Endodermal cell (in vitro differentiated cells): ENCODE data around the gene CCDC152. TPM values are rescaled to one million over a fixed set of nuclear protein-coding genes. Genes with fewer than 3 reads are reported as not detected.

ENCODE experiments used
- DNase-seq: peaks from one replicate; pipeline ENCODE4 v3.0.0-alpha.2; 2017
- H3K27ac ChIP-seq: 2 replicates; pipeline ENCODE4 v1.5.1; 2013; ENCODE audit warnings: mild to moderate bottlenecking, low read depth, low read length, moderate library complexity
- H3K27me3 ChIP-seq: 2 replicates; pipeline ENCODE4 v1.6.1; 2013; ENCODE audit warnings: mild to moderate bottlenecking, low read length, moderate library complexity; ENCODE audit not compliant: insufficient read depth, control insufficient read depth, poor library complexity, severe bottlenecking
- H3K36me3 ChIP-seq: 2 replicates; pipeline ENCODE4 v1.7.0; 2013; ENCODE audit warnings: mild to moderate bottlenecking, low read length, moderate library complexity; ENCODE audit not compliant: control insufficient read depth, insufficient read depth
- H3K4me1 ChIP-seq: one replicate; pipeline ENCODE4 v1.7.0; 2013; ENCODE audit warnings: low read length; ENCODE audit not compliant: control insufficient read depth, insufficient read depth
- H3K4me3 ChIP-seq: 2 replicates; pipeline ENCODE4 v1.5.1; 2013; ENCODE audit warnings: mild to moderate bottlenecking, low read length, moderate library complexity
- H3K9ac ChIP-seq: 2 replicates; pipeline ENCODE4 v1.6.1; 2013; ENCODE audit warnings: mild to moderate bottlenecking, low read length, moderate library complexity; ENCODE audit not compliant: poor library complexity, severe bottlenecking; ENCODE audit errors: extremely low read depth
- H3K9me3 ChIP-seq: 2 replicates; pipeline ENCODE4 v1.6.1; 2013; ENCODE audit warnings: mild to moderate bottlenecking, low read length, moderate library complexity; ENCODE audit not compliant: control insufficient read depth
- H3K27ac Mint-ChIP-seq: 2 replicates; pipeline ENCODE4 v1.8.0; 2020; ENCODE audit warnings: mixed read lengths
- H3K27me3 Mint-ChIP-seq: 2 replicates; pipeline ENCODE4 v1.8.0; 2021; ENCODE audit warnings: mild to moderate bottlenecking, mixed read lengths; ENCODE audit not compliant: insufficient read depth
- H3K36me3 Mint-ChIP-seq: 2 replicates; pipeline ENCODE4 v1.8.0; 2020; ENCODE audit warnings: low read depth, mixed read lengths
- H3K4me1 Mint-ChIP-seq: 2 replicates; pipeline ENCODE4 v1.8.0; 2020; ENCODE audit warnings: mixed read lengths
- H3K4me3 Mint-ChIP-seq: 2 replicates; pipeline ENCODE4 v1.8.0; 2020; ENCODE audit warnings: mild to moderate bottlenecking, moderate library complexity, mixed read lengths
- H3K9me3 Mint-ChIP-seq: 2 replicates; pipeline ENCODE4 v1.8.0; 2020; ENCODE audit warnings: mild to moderate bottlenecking, mixed read lengths
- CTCF ChIP-seq: fragments of 200-600 bp; sonication (generic); conservative IDR thresholded peaks from 2 replicates; pipeline ENCODE4 v1.5.0; 2021; ENCODE audit warnings: antibody characterized with exemption, mild to moderate bottlenecking
- WGBS, 2 experiments: methylation state at CpG; one replicate each; pipeline versions ENCODE4 v1.1.5 to v1.1.7; 2013; ENCODE audit warnings: missing lambda C conversion rate in 2 of 2, mixed read lengths in 1 of 2; ENCODE audit not compliant: insufficient coverage in 1 of 2, insufficient read length in 1 of 2; 5-methylcytosine and 5-hydroxymethylcytosine counted together
- total RNA-seq, 2 donors: library from RNA; stranded (reverse); fragmentation: NEBNext Ultra II Directional in 1 of 2; extraction: Animal tissue kit (Norgen Biotek cat#: 25700) in 1 of 2; gene quantifications; 2 replicates in 1 of 2; 3 replicates in 1 of 2; pipeline ENCODE4 v1.2.1, GENCODE V29; 2021

Gene CCDC152
- total RNA-seq, 2 donors from 2014 or later, result 4.7 to 13.9 TPM

GRCh38 chr5:42839196-42839595, 82.6 kb downstream of the CCDC152 start:
- H3K36me3 ChIP-seq, result no peaks in the 10 kb centered on the region
- H3K27me3 ChIP-seq, result no peaks in the 10 kb centered on the region
- no peak overlapping the region for H3K9ac ChIP-seq
- H3K9me3 Mint-ChIP-seq, result peaks cover 29% of the 10 kb centered on the region
- H3K36me3 Mint-ChIP-seq, result no peaks in the 10 kb centered on the region
- no peaks in the 10 kb centered on the region for H3K27me3 Mint-ChIP-seq
- H3K4me1 Mint-ChIP-seq, result no peaks in the 10 kb centered on the region
- H3K9me3 ChIP-seq, result no peaks in the 10 kb centered on the region
- H3K4me3 Mint-ChIP-seq, result no peak overlapping the region
- 95% methylated on average over 3 of the region's 3 CpGs; no CpG with 5 or more reads in 1 of the 2 experiments for WGBS, 2 experiments
- H3K27ac ChIP-seq, result no peak overlapping the region
- H3K4me1 ChIP-seq, result no peaks in the 10 kb centered on the region
- no peak overlapping the region for H3K4me3 ChIP-seq
- H3K27ac Mint-ChIP-seq, result no peak overlapping the region
- TF ChIP-seq CTCF, result no peak
- no peak for DNase-seq

- no peak overlapping the region for H3K27ac ChIP-seq
- H3K9me3 ChIP-seq, result no peaks in the 10 kb centered on the region
- H3K4me1 ChIP-seq, result no peaks in the 10 kb centered on the region
- no peaks in the 10 kb centered on the region for H3K27me3 ChIP-seq
- H3K4me3 Mint-ChIP-seq, result no peak overlapping the region
- no peak for DNase-seq
- H3K27me3 Mint-ChIP-seq, result no peaks in the 10 kb centered on the region
- no peaks in the 10 kb centered on the region for H3K36me3 ChIP-seq
- no peak for TF ChIP-seq CTCF
- H3K36me3 Mint-ChIP-seq, result no peaks in the 10 kb centered on the region
- H3K27ac Mint-ChIP-seq, result no peak overlapping the region
- H3K4me1 Mint-ChIP-seq, result no peaks in the 10 kb centered on the region
- H3K4me3 ChIP-seq, result no peak overlapping the region
- H3K9ac ChIP-seq, result no peak overlapping the region
- peaks cover 18% of the 10 kb centered on the region for H3K9me3 Mint-ChIP-seq
- 88 to 91% methylated on average over 4 to 6 of the region's 6 CpGs for WGBS, 2 experiments
These were observed 83.7 kb downstream of the CCDC152 start for GRCh38 chr5:42840269-42840668.

GRCh38 chr5:42840842-42841567, 84.4 kb downstream of the CCDC152 start:
- Mint-ChIP-seq H3K4me3 (no peak overlapping the region), H3K9me3 (peaks cover 11% of the 10 kb centered on the region), H3K27ac (no peak overlapping the region), H3K27me3 (no peaks in the 10 kb centered on the region), H3K4me1 (no peaks in the 10 kb centered on the region), H3K36me3 (no peaks in the 10 kb centered on the region)
- 96 to 97% methylated on average over 3 to 5 of the region's 5 CpGs for WGBS, 2 experiments
- H3K4me3 ChIP-seq, result no peak overlapping the region
- no peaks in the 10 kb centered on the region for H3K27me3 ChIP-seq
- H3K27ac ChIP-seq, result no peak overlapping the region
- H3K4me1 ChIP-seq, result no peaks in the 10 kb centered on the region
- TF ChIP-seq CTCF, result no peak
- no peaks in the 10 kb centered on the region for H3K36me3 ChIP-seq
- no peak overlapping the region for H3K9ac ChIP-seq
- H3K9me3 ChIP-seq, result no peaks in the 10 kb centered on the region
- DNase-seq, result no peak
